Stimulated activated CD8-positive, alpha-beta memory T cell treated with anti-CD3 and anti-CD28 coated beads, Interleukin-4, amount 100 ng/mL, for 48 hours (primary cell): ENCODE data around the gene SGSM2.

Experiments
- DNase-seq: peaks from one replicate; pipeline ENCODE4 v3.0.0-alpha.2; 2020

The SGSM2 gene

GRCh38 chr17:2336215-2336851 is 968 bp upstream of the SGSM2 start, which contains the start of gene TSR1:
TSS of gene TSR1 (minus strand) at chr17:2336457. CDS start at chr17:2336427, 30 bp downstream.
- peak; percentile 92 for DNase-seq

- peak; percentile 71 for DNase-seq
Measured at GRCh38 chr17:2337544-2338314, 428 bp downstream of the SGSM2 start.

GRCh38 chr17:2338315-2338657 is 985 bp downstream of the SGSM2 start:
- no peak for DNase-seq

DNA sequence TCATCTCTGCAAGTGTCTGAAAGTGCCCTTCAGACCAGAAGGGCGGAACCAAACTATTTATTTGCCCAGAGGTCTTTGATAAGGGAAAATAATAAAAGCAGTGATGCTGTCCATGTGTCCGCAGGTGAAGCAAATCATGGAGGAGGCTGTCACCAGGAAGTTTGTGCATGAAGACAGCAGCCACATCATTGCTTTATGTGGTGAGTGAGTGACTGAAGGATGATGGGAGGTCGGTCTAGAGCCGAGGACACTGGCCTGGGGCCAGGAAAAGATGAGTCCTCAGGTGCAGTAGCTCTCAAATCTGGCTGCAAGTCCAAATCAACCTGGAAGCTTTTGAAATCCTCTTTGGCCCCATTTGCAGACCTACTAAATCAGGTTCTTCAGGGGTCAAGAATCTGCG is 6.1 kb downstream of the SGSM2 start:
- peak; percentile 73 for DNase-seq

DNA sequence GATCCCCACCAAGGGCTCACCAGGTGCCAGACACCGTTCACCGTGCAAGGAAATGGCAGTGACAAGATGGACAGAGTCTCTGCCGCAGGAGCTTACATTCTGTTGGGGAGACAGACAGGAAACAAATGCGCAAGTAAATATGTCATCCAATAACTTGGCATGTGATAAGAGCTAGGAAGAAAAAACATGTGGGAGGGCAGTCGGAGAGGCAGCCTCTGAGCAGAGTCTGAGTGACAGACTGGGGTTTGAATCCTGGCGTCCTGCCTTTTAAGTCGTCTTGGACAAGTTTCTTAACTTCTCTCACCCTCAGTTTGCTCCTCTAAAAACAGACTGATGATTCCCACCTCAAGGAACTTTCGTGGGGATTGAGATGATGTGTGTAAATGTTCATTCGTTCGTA is 7.2 kb downstream of the SGSM2 start:
- DNase-seq: no peak

DNA sequence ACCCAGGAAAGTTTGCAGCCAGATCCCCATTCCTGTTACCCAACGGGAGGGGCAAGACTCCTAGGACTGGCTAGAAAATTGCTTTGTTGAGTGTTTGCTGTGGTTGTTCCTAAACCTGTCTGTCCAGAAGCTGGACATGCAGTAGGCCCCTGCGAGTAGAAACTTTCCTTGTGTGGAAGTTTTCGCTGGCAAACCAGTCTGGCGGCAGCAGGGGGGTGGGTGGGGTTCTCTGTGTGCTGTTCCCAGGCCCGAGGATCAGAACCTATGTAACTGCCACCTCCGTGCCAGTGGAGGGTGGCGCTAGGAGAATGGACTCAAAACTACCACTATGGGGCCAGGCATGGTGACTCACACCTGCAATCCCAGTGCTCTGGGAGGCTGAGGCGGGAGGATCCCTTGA is 9.2 kb downstream of the SGSM2 start:
- DNase-seq: no peak

DNA sequence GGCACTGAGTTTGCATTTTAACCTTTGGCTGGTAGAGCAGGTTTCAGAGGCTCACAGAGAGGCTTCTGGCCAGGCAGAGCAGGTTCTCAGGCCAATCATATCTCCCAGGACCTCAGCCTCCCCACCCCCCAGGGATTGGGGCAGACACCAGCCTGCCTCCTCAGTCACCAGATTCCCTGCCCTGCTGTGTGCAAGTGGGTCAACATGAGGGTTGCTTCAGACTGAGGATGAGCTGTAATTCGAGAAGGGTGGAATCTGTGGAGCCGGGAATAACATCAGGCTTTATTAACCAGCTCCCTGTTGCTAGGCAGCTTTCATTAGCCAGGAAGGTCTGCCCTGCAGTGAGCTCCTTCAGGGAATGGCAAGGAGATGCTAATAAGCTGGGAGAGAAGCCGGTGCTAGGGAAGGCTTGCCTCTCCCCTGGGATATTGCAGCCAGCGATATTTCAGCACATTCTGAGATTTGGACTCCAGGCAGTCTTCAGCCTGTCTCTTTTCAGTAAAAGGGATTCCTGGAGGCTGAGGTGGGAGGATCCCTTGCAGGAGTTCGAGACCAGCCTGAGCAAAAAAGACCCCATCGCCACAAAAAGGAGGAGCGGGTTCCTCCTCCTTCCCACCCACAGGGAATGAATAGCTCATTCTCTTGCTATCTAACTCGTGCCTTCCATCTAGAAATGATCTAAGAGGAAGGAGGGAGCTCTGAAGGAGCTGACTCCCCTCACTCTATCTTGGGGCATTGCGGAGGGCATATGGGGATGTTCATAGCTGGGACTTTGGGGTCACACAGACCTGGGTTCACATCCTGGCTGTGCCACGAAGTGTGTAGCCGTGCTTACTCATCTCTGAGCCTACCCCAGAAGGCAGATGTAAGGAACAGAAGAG is 10.7 kb downstream of the SGSM2 start:
- no peak for DNase-seq

- no peak for DNase-seq
Measured at GRCh38 chr17:2351269-2351668, 14.0 kb downstream of the SGSM2 start.

- DNase-seq: no peak
Measured at GRCh38 chr17:2354311-2354710, 17.0 kb downstream of the SGSM2 start.

DNA sequence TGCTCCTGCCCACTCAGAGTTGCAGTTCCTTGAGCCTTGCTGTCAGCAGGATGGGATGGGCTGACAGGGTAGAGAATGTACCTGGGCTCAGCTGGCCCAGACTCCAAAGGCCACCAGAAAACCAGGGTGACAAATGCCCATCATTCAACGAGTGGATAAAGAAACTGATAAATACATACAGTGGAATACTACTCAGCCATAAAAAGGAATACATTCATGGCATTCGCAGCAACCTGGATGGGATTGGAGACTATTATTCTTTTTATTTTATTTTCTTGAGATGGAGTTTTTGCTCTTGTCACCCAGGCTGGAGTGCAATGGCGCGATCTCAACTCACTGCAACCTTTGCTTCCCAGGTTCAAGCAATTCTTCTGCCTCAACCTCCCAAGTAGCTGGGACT is 19.9 kb downstream of the SGSM2 start:
- no peak for DNase-seq

DNA sequence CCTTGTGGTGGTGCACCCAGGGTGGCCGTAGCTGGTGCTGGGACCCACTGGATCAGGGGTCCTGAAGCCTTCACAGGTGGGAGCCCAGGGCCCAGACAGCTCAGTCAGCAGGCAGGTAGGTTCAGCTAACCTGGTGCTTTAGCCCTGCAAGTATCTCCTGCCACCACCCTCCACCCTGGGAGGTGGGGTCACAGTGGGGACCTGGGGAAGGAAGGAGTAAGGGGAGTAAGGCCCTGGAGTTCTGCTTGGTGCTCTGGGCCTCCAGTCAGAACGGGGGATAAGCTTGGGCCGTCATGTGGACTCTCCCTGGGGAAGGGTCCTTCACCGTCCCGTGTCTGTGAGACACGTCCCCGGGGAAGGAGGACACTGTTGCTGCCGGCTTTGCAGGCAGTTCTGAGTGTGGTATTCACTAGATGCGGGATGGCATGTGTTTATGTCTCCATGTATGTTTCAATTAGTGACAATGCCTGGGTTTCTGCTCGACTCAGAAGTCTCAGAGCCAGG is 20.7 kb downstream of the SGSM2 start:
- DNase-seq: no peak

DNA sequence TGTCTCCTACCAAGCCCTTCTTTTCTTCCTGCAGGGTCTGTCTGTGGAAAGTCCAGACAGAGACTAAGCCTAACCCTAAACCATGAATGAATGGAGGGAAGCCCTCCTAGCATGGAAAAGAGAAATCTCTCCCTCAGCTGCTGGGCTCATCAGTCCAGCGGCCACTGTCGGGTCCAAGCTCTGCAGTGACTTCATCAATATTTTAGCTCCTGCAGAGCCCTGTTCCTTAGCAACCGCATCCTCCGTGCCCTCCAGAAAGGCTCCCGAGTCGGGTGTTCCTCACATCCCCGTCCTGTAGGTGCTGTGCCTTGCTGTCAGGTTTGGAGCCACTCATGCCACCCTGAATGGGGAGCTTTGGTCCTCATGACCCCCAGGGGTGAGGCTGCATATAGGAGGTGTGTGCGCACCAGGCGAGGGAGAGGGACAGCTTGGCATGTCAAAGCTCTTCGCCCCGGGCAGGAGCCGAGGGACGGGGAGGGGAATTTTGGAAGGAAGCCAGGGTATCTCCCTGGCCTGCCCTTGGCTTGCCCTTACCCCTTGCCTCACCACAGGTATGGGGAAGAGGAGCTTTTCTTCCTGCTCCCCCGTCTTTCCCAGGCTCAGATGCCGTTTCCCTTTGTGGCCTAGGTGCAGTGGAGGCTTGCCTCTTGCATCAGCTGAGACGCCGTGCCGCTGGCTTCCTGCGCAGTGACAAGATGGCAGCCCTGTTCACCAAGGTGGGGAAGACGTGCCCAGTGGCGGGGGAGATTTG is 23.9 kb downstream of the SGSM2 start:
- no peak for DNase-seq

DNA sequence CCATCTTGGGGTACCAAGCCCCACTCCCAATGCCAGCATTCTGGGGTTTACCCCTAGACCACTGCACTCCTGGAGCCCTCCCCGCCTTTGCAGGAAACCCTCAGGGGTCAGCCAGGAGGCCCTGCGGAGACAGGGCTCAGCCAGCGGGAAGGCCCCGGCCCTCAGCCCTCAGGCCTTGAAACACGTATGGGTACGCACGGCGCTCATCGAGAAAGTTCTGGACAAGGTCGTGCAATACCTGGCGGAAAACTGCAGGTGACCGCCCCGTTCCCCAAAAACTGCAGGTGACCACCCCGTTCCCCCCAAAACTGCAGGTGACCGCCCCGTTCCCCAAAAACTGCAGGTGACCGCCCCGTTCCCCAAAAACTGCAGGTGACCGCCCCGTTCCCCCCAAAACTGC is 24.7 kb downstream of the SGSM2 start:
- no peak for DNase-seq

GRCh38 chr17:2362416-2362815 is 25.1 kb downstream of the SGSM2 start:
- DNase-seq: no peak

- DNase-seq: no peak
Measured at GRCh38 chr17:2362881-2363280, 25.6 kb downstream of the SGSM2 start.

GRCh38 chr17:2363318-2363717 is 26.0 kb downstream of the SGSM2 start:
- no peak for DNase-seq

- no peak for DNase-seq
Measured at GRCh38 chr17:2363851-2364762, 26.8 kb downstream of the SGSM2 start.

- DNase-seq: no peak
Measured at GRCh38 chr17:2364763-2365116, 27.4 kb downstream of the SGSM2 start.

DNA sequence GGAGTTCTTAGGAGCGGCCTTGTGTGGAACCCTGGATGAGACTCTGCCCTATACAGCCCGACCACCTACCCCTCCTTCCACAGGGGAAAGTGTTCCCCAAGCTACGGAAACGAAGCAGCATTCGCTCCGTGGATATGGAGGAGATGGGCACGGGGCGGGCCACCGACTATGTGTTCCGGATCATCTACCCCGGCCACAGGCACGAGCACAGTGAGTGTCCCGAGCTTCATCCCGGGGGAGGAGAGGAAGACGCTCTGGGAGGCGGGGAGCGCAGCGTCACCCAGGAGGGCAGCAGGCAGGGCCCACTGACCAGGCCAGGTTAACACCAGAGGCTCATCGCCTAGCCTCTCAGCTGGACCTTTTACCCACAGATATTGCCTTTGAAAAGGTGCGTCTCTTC is 27.8 kb downstream of the SGSM2 start:
- DNase-seq: no peak

DNA sequence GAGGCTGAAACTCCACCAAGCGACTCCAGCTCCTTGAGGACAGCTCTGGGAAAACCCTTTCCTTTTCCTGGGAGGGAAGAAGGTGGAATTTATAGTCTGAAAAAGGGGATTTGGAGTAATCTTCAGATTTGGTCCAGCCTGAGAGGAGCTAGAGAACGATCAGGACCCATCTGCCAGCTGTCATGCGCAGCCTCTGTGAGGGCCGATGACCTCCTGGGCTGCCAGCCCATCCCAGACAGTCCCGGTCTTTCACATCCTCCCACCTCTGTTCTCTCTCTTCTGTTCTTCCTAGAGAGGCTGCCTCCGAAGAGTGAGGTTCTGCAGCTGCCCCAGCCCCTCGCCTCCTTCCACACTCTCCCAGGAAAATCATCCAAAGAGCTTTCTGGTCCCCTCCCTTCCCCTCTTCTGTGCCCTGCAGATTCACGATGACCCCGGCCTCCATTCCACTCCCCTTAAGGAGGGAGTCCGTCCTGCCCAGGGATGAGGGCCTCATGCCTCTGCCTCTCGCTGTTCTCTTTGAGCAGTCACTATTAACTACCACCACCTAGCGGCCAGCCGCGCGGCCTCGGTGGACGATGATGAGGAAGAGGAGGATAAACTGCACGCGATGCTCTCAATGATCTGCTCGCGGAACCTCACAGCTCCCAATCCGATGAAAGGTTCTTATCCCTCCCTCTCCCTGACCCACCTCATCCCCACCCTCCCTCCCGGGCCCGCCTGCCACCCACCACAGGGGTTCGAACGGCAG is 29.6 kb downstream of the SGSM2 start:
- no peak for DNase-seq

- DNase-seq: no peak
Measured at GRCh38 chr17:2368359-2368758, 31.1 kb downstream of the SGSM2 start.
